ENCODE results near the gene MYO10. TPM values are rescaled to one million over a fixed set of nuclear protein-coding genes. Genes with fewer than 3 reads are reported as not detected.

MYO10 gene
- total RNA-seq, 1 donor from 2014 or later, result 25.9 TPM

GRCh38 chr5:16871746-16872339, 64.2 kb downstream of the MYO10 start:
- intact Hi-C loops (cut with DNase I), result no loop called here
- ATAC-seq (peak; percentile 49), DNase-seq (ENCODE audit: low spot score) (no peak)

- no peak for ATAC-seq
- no peak for DNase-seq (ENCODE audit: low spot score)
- intact Hi-C loops (cut with DNase I), result no loop called here
These were observed 65.2 kb downstream of the MYO10 start for GRCh38 chr5:16870878-16871277.

- intact Hi-C loops (cut with DNase I), result no loop called here
- ATAC-seq (no peak), DNase-seq (ENCODE audit: low spot score) (no peak)
These were observed 66.0 kb downstream of the MYO10 start for GRCh38 chr5:16869821-16870796.

GRCh38 chr5:16867577-16867953, 68.5 kb downstream of the MYO10 start:
- DNase-seq (ENCODE audit: low spot score) (no peak), ATAC-seq (no peak)
- intact Hi-C loops (cut with DNase I), result no loop called here

GRCh38 chr5:16866795-16867576, 69.1 kb downstream of the MYO10 start:
- ATAC-seq (no peak), DNase-seq (ENCODE audit: low spot score) (no peak)
- intact Hi-C loops (cut with DNase I), result no loop called here

DNA sequence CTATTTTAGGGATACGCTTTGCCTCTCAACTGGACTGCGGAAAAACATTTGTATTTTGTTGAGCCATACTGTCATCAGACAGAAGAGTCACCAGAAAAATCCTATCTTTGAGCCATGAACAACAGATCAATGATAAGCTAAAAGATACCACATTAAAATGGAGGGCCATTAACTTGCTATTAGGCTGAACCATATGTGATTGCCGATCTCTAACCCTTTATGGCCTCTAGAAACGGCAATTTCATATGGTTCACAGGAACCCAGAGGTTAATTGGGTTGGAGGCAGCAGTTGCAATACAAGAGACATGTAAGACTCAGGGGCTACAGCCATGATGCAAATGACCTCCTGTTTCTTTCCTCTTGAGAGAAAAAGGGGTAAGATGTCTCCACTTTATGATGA, 69.8 kb downstream of the MYO10 start:
- DNase-seq (ENCODE audit: low spot score), result no peak
- intact Hi-C loops (cut with DNase I), result no loop called here
- no peak for ATAC-seq

GRCh38 chr5:16865151-16865550, 70.9 kb downstream of the MYO10 start:
- intact Hi-C loops (cut with DNase I), result no loop called here
- DNase-seq (ENCODE audit: low spot score) (no peak), ATAC-seq (peak; percentile 43)

DNA sequence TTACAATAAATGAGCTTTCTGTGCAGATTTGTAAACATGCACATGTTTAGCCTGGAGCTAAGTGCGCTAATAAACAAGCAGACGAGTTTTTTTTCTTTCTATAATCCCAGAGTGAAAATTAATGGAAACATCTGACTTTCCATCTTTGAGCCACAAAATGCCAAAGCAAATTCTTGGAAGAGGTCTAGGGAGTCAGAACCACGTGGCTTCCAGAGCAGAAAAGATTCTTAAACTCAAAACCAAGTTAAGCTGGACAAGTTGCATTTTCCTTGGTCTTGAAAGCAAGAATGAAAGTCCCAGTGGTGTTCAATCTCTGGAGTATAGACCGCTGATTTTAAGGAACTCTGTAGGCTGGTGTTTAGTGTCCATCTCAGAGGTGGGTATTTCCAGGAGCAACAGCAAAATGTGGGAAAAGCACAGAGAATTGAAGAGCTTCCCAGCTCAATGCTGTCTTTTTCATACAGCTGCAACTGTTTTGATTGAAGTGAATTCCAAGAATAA, 71.4 kb downstream of the MYO10 start:
- DNase-seq (ENCODE audit: low spot score), result no peak
- ATAC-seq, result peak; percentile 61
- intact Hi-C loops (cut with DNase I), result no loop called here

DNA sequence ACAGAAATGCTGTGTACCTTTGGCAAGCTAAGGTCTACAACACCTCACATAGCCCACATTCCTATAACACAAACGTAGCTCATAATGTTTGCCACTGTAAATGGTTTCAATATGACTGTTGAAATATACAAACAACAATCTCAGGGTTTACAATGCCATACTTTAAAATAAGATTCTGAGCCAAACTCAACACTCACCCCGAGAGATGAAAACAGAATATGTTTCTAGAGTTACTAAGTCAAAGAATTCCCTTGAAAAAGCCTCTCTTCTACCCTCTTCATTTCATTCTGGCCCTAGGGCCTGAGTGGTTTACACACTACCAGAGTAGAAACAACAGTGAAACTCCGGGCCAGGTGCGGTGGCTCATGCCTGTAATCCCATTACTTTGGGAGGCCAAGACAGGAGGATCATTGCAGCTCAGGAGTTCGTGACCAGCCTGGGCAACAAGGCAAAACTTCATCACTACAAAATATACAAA, 72.6 kb downstream of the MYO10 start:
- intact Hi-C loops (cut with DNase I), result no loop called here
- no peak for DNase-seq (ENCODE audit: low spot score)
- no peak for ATAC-seq

- peak; percentile 38 for ATAC-seq
- intact Hi-C loops (cut with DNase I), result no loop called here
- DNase-seq (ENCODE audit: low spot score), result no peak
These were observed 73.3 kb downstream of the MYO10 start for GRCh38 chr5:16862777-16863176.

- ATAC-seq (no peak), DNase-seq (ENCODE audit: low spot score) (no peak)
These were observed 76.7 kb downstream of the MYO10 start for GRCh38 chr5:16859346-16859745.

DNA sequence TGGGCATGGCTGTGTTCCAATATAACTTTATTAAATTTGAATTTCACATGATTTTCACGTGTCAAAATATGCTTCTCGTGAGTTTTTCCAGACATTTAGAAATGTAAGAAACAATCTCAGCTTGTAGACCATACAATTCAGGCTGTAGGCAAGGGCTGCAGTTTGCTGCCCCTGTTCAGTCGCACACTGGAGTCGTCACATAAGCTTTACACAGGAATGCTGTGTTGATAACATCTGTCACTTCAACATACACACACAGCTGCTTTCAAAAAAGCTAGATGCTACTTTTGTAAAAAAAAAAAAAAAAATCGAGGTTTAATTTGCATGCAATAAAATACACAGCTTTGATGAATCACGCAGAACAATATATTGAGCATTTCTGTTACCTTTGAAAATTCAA, 77.9 kb downstream of the MYO10 start:
- ATAC-seq (no peak), DNase-seq (ENCODE audit: low spot score) (no peak)
- intact Hi-C loops (cut with DNase I), result no loop called here

More at GRCh38 chr5:16859346-16859745, 76.7 kb downstream of the MYO10 start:
- intact Hi-C loops (cut with DNase I), result no loop called here

DNA sequence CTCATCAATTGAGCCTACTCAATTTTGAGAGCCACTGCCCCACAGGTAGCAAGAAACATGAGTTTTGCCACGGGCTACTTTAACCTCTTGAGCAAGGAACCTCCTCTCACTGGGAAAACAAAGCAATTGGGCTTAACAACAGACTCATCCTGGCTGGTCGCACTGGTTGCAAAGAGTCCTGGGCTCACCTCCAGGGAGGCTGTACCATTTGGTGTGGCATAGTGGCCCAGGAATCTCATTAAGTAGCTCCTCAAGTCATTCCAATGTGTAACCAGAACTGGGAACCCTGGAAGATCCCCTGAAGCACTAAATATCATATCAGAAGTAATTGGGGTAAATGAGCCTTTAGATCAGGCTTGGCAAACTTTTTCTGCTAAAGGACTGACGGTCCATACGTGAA, 78.5 kb downstream of the MYO10 start:
- ATAC-seq (no peak), DNase-seq (ENCODE audit: low spot score) (no peak)
- intact Hi-C loops (cut with DNase I), result no loop called here

GRCh38 chr5:16856531-16856930, 79.6 kb downstream of the MYO10 start:
- no peak for ATAC-seq
- intact Hi-C loops (cut with DNase I), result no loop called here
- no peak for DNase-seq (ENCODE audit: low spot score)

DNA sequence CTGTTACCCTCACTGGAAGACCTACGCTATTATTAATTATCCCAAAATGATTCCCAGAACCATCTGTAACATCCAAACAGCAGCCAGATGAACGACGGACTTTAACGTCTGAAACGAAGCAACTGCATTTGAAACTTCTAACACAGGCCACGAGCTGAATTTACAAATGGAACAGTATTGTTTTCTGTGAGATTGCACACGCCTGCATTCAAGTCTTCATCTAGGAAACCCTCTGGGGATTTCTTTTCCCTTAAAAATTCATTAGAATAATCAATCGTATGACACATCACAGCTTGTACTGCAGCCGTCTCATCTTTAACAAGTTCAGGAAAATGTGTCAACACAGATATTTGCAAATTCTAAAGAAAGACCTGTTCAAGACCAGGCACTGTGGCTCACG, 80.2 kb downstream of the MYO10 start:
- intact Hi-C loops (cut with DNase I), result no loop called here
- no peak for ATAC-seq
- no peak for DNase-seq (ENCODE audit: low spot score)

DNA sequence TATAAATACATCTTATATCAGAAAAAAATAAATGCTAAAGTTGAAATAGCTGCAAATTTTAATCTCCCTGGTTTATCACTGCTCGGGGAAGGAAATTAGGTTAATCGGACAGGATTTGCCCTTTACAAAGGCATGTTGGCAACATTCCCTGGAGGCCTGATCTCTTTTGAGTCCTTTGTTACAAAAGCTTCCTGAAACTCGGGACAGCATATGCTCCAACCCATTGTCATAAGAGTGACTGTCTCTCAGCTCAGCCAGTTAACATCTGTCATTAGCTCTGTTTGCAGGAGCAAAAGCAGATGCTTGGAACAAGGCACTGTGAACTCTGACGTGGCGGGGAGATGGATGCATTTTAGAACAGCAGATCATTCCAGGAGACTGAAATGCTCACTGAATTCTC, 80.6 kb downstream of the MYO10 start:
- no peak for DNase-seq (ENCODE audit: low spot score)
- intact Hi-C loops (cut with DNase I), result no loop called here
- no peak for ATAC-seq

DNA sequence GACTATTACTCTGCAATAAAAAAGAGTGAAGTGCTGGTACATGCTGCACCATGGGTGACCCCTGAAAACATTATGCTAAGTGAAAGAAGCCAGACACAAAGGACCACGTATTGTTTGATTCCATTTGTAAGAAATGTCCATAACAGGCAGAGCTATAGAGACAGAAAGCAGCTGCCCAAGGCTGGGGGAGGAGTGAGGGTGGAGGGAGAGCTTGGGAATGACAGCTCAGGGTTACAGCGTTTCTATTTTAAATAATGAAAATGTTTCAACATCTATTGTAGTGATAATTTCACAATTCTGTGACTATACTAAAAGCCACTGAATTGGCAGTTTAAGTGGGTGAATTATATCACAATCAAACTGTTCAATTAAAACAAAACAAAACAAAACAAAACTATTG, 81.7 kb downstream of the MYO10 start:
- ATAC-seq (no peak), DNase-seq (ENCODE audit: low spot score) (no peak)
- intact Hi-C loops (cut with DNase I), result no loop called here

- no peak for DNase-seq (ENCODE audit: low spot score)
- intact Hi-C loops (cut with DNase I), result no loop called here
These were observed 82.6 kb downstream of the MYO10 start for GRCh38 chr5:16853518-16853917.

GRCh38 chr5:16852251-16853005, 83.7 kb downstream of the MYO10 start:
- intact Hi-C loops (cut with DNase I), result no loop called here
- no peak for DNase-seq (ENCODE audit: low spot score)

More at GRCh38 chr5:16853518-16853917, 82.6 kb downstream of the MYO10 start:
- ATAC-seq, result no peak

More at GRCh38 chr5:16852251-16853005, 83.7 kb downstream of the MYO10 start:
- ATAC-seq, result no peak
